ENCODE results near the gene WDR27. TPM values are rescaled to one million over a fixed set of nuclear protein-coding genes. Genes with fewer than 3 reads are reported as not detected.

WDR27 gene
- total RNA-seq, 1 donor = 23.9 TPM

- TF ChIP-seq CTCF (IDR thresholded peaks at IDR 0.05; ENCODE audit: extremely low read depth, low read depth, low read length) = no peak
- Histone ChIP-seq H3K4me1 (ENCODE audit: insufficient read depth, low read length) (peaks cover 25% of the 10 kb centered on the region), H2AFZ (ENCODE audit: low read length) (no peak overlapping the region), H3K79me2 (ENCODE audit: insufficient read depth, low read length) (no peaks in the 10 kb centered on the region), H3K4me3 (ENCODE audit: insufficient read depth, low read length) (no peak overlapping the region), H3K4me2 (ENCODE audit: insufficient read depth, low read length) (no peak overlapping the region), H3K27ac (ENCODE audit: low read depth, low read length) (no peak overlapping the region), H3K36me3 (ENCODE audit: insufficient read depth, low read length) (no peaks in the 10 kb centered on the region), H3K9me3 (ENCODE audit: low read depth, low read length) (peaks cover 3% of the 10 kb centered on the region), H4K20me1 (ENCODE audit: insufficient read depth, low read length) (no peaks in the 10 kb centered on the region), H3K27me3 (ENCODE audit: insufficient read depth, low read length) (no peaks in the 10 kb centered on the region)
- no peak for DNase-seq (ENCODE audit: insufficient read length, low spot score, missing footprints)
Observed at GRCh38 chr6:169528755-169529154, 173.1 kb downstream of the WDR27 start.

- no peaks in the 10 kb centered on the region for H3K9me3 ChIP-seq (ENCODE audit: low read depth, low read length)
- no peak overlapping the region for H3K4me2 ChIP-seq (ENCODE audit: insufficient read depth, low read length)
- no peak overlapping the region for H2AFZ ChIP-seq (ENCODE audit: low read length)
- no peaks in the 10 kb centered on the region for H3K36me3 ChIP-seq (ENCODE audit: insufficient read depth, low read length)
- H3K27ac ChIP-seq (ENCODE audit: low read depth, low read length) = peak overlapping the region; percentile 20
- peak; percentile 54 for DNase-seq (ENCODE audit: insufficient read length, low spot score, missing footprints)
- no peak overlapping the region for H3K4me3 ChIP-seq (ENCODE audit: insufficient read depth, low read length)
- H3K79me2 ChIP-seq (ENCODE audit: insufficient read depth, low read length) = no peaks in the 10 kb centered on the region
- no peaks in the 10 kb centered on the region for H3K27me3 ChIP-seq (ENCODE audit: insufficient read depth, low read length)
- TF ChIP-seq CTCF (IDR thresholded peaks at IDR 0.05; ENCODE audit: extremely low read depth, low read depth, low read length) = no peak
- no peaks in the 10 kb centered on the region for H4K20me1 ChIP-seq (ENCODE audit: insufficient read depth, low read length)
- H3K4me1 ChIP-seq (ENCODE audit: insufficient read depth, low read length) = peaks cover 25% of the 10 kb centered on the region
Observed at GRCh38 chr6:169527306-169527705, 174.5 kb downstream of the WDR27 start.

GRCh38 chr6:169521825-169522224 is 180.0 kb downstream of the WDR27 start:
- Histone ChIP-seq H3K36me3 (ENCODE audit: insufficient read depth, low read length) (no peaks in the 10 kb centered on the region), H2AFZ (ENCODE audit: low read length) (no peak overlapping the region)
- no peak for TF ChIP-seq CTCF (IDR thresholded peaks at IDR 0.05; ENCODE audit: extremely low read depth, low read depth, low read length)

GRCh38 chr6:169520104-169520503 is 181.7 kb downstream of the WDR27 start:
- peak; percentile 56 for TF ChIP-seq CTCF (IDR thresholded peaks at IDR 0.05; ENCODE audit: extremely low read depth, low read depth, low read length)
- no peaks in the 10 kb centered on the region for H3K9me3 ChIP-seq (ENCODE audit: low read depth, low read length)
- H3K27me3 ChIP-seq (ENCODE audit: insufficient read depth, low read length) = no peaks in the 10 kb centered on the region
- H3K79me2 ChIP-seq (ENCODE audit: insufficient read depth, low read length) = no peaks in the 10 kb centered on the region
- no peak overlapping the region for H3K4me3 ChIP-seq (ENCODE audit: insufficient read depth, low read length)
- no peak overlapping the region for H3K4me2 ChIP-seq (ENCODE audit: insufficient read depth, low read length)
- H2AFZ ChIP-seq (ENCODE audit: low read length) = no peak overlapping the region
- H4K20me1 ChIP-seq (ENCODE audit: insufficient read depth, low read length) = no peaks in the 10 kb centered on the region
- H3K27ac ChIP-seq (ENCODE audit: low read depth, low read length) = peak overlapping the region; percentile 6
- no peaks in the 10 kb centered on the region for H3K36me3 ChIP-seq (ENCODE audit: insufficient read depth, low read length)
- DNase-seq (ENCODE audit: insufficient read length, low spot score, missing footprints) = no peak
- no peaks in the 10 kb centered on the region for H3K4me1 ChIP-seq (ENCODE audit: insufficient read depth, low read length)

More at GRCh38 chr6:169521825-169522224, 180.0 kb downstream of the WDR27 start:
- H3K27me3 ChIP-seq (ENCODE audit: insufficient read depth, low read length) = no peaks in the 10 kb centered on the region
- no peak overlapping the region for H3K27ac ChIP-seq (ENCODE audit: low read depth, low read length)
- no peaks in the 10 kb centered on the region for H3K9me3 ChIP-seq (ENCODE audit: low read depth, low read length)
- H3K4me1 ChIP-seq (ENCODE audit: insufficient read depth, low read length) = no peaks in the 10 kb centered on the region
- no peaks in the 10 kb centered on the region for H3K79me2 ChIP-seq (ENCODE audit: insufficient read depth, low read length)
- no peak overlapping the region for H3K4me3 ChIP-seq (ENCODE audit: insufficient read depth, low read length)
- DNase-seq (ENCODE audit: insufficient read length, low spot score, missing footprints) = no peak
- no peaks in the 10 kb centered on the region for H4K20me1 ChIP-seq (ENCODE audit: insufficient read depth, low read length)
- H3K4me2 ChIP-seq (ENCODE audit: insufficient read depth, low read length) = no peak overlapping the region

All from osteoblast (primary cell).